ENCODE measurements around the gene CCDC68.

DNA sequence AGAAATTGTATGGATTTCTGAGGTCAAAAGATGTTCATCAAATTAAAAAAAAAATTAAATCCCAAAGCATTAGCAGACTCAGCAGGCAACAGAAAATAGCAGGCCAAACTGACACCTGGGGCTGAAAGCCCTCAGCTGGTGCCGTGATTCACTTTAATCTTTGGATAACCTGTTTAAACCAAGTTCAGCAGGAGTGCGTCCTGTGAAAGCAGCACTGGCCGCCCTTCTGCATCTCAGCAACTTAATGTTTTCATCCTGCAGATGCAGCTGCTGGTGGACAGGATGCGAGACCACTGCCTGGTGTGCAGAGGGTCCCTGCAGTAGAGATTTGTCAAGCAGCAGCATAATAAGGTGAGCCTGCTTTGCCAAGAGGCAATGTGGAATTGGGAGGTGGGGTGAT, 41.2 kb downstream of the CCDC68 start:
- TF ChIP-seq, protein P1, sequence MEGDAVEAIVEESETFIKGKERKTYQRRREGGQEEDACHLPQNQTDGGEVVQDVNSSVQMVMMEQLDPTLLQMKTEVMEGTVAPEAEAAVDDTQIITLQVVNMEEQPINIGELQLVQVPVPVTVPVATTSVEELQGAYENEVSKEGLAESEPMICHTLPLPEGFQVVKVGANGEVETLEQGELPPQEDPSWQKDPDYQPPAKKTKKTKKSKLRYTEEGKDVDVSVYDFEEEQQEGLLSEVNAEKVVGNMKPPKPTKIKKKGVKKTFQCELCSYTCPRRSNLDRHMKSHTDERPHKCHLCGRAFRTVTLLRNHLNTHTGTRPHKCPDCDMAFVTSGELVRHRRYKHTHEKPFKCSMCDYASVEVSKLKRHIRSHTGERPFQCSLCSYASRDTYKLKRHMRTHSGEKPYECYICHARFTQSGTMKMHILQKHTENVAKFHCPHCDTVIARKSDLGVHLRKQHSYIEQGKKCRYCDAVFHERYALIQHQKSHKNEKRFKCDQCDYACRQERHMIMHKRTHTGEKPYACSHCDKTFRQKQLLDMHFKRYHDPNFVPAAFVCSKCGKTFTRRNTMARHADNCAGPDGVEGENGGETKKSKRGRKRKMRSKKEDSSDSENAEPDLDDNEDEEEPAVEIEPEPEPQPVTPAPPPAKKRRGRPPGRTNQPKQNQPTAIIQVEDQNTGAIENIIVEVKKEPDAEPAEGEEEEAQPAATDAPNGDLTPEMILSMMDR (IDR thresholded peaks at IDR 0.05), result no peak
- no peak for TF ChIP-seq POLR2A (IDR thresholded peaks at IDR 0.05)

All from Peyer's patch (tissue), 4 donors.